ENCODE data around the gene RNF150. TPM values are rescaled to one million over a fixed set of nuclear protein-coding genes. Genes with fewer than 3 reads are reported as not detected.

Gene RNF150
- total RNA-seq, 2 donors from 2014 or later: 23.6 to 26.6 TPM

- no peak for DNase-seq (ENCODE audit: low spot score)
- intact Hi-C loops (cut with DNase I): no loop called here
Measured at GRCh38 chr4:140901736-140902336, 231.4 kb downstream of the RNF150 start.

- no peak for DNase-seq (ENCODE audit: low spot score)
- intact Hi-C loops (cut with DNase I): no loop called here
Measured at GRCh38 chr4:140893939-140894338, 239.3 kb downstream of the RNF150 start.

- DNase-seq (ENCODE audit: low spot score): no peak
- intact Hi-C loops (cut with DNase I): no loop called here
Measured at GRCh38 chr4:140888054-140888453, 245.2 kb downstream of the RNF150 start.

- intact Hi-C loops (cut with DNase I): no loop called here
- DNase-seq (ENCODE audit: low spot score): no peak
Measured at GRCh38 chr4:140887467-140887866, 245.8 kb downstream of the RNF150 start.

GRCh38 chr4:140884431-140885058 lies 248.7 kb downstream of the RNF150 start:
- intact Hi-C loops (cut with DNase I): no loop called here
- DNase-seq (ENCODE audit: low spot score): no peak

GRCh38 chr4:140877781-140878180 lies 255.5 kb downstream of the RNF150 start:
- no peak for DNase-seq (ENCODE audit: low spot score)
- intact Hi-C loops (cut with DNase I): no loop called here

GRCh38 chr4:140876615-140877364 lies 256.5 kb downstream of the RNF150 start:
- intact Hi-C loops (cut with DNase I): no loop called here
- no peak for DNase-seq (ENCODE audit: low spot score)

- intact Hi-C loops (cut with DNase I): no loop called here
- DNase-seq (ENCODE audit: low spot score): no peak
Measured at GRCh38 chr4:140875746-140876452, 257.4 kb downstream of the RNF150 start.

- intact Hi-C loops (cut with DNase I): no loop called here
- DNase-seq (ENCODE audit: low spot score): no peak
Measured at GRCh38 chr4:140874056-140874455, 259.2 kb downstream of the RNF150 start.

- intact Hi-C loops (cut with DNase I): no loop called here
- no peak for DNase-seq (ENCODE audit: low spot score)
Measured at GRCh38 chr4:140871368-140871767, 261.9 kb downstream of the RNF150 start.

GRCh38 chr4:140870427-140870826 lies 262.8 kb downstream of the RNF150 start:
- intact Hi-C loops (cut with DNase I): no loop called here
- DNase-seq (ENCODE audit: low spot score): no peak

GRCh38 chr4:140869446-140869845 lies 263.8 kb downstream of the RNF150 start:
- DNase-seq (ENCODE audit: low spot score): no peak
- intact Hi-C loops (cut with DNase I): no loop called here

GRCh38 chr4:140867356-140867755 lies 265.9 kb downstream of the RNF150 start:
- DNase-seq (ENCODE audit: low spot score): no peak
- intact Hi-C loops (cut with DNase I): no loop called here

GRCh38 chr4:140866492-140867005 lies 266.7 kb downstream of the RNF150 start:
- DNase-seq (ENCODE audit: low spot score): no peak
- intact Hi-C loops (cut with DNase I): no loop called here

- no peak for DNase-seq (ENCODE audit: low spot score)
- intact Hi-C loops (cut with DNase I): no loop called here
Measured at GRCh38 chr4:140865253-140866217, 267.7 kb downstream of the RNF150 start.

- no peak for DNase-seq (ENCODE audit: low spot score)
- intact Hi-C loops (cut with DNase I): no loop called here
Measured at GRCh38 chr4:140863197-140863596, 270.1 kb downstream of the RNF150 start.

GRCh38 chr4:140862177-140862442 lies 271.2 kb downstream of the RNF150 start:
- intact Hi-C loops (cut with DNase I): no loop called here
- DNase-seq (ENCODE audit: low spot score): no peak

GRCh38 chr4:140861359-140862176 lies 271.7 kb downstream of the RNF150 start:
- intact Hi-C loops (cut with DNase I): loop anchor here in 1 of 2 donors (2.0 kb wide), 1 partner anchor 271 kb away; the partner anchor contains the start of gene RNF150
- DNase-seq (ENCODE audit: low spot score): no peak

Measured in posterior vena cava (tissue), 2 donors.